Sigmoid colon (tissue), 7 donors: Measurements from ENCODE around the gene BICRA. TPM values are rescaled to one million over a fixed set of nuclear protein-coding genes. Genes with fewer than 3 reads are reported as not detected.

Experiments
- DNase-seq: peaks from one replicate; pipeline ENCODE4 v3.0.0-alpha.2; 2019
- H3K27ac ChIP-seq, 4 donors: fragments of 200-600 bp; sonication (generic); one replicate each; pipeline ENCODE4 v1.5.1; 2016 to 2019; ENCODE audit warnings: mild to moderate bottlenecking in 1 of 4
- H3K27me3 ChIP-seq, 3 donors: fragments of 200-600 bp; sonication (generic); one replicate each; pipeline ENCODE4 v1.5.1; 2019; ENCODE audit warnings: mild to moderate bottlenecking in 1 of 3
- H3K36me3 ChIP-seq, 4 donors: fragments of 200-600 bp; sonication (generic); one replicate each; pipeline ENCODE4 v1.5.1; 2016 to 2019
- H3K4me1 ChIP-seq, 4 donors: fragments of 200-600 bp; sonication (generic); one replicate each; pipeline ENCODE4 v1.5.1; 2017 to 2019
- H3K4me3 ChIP-seq, 4 donors: fragments of 200-600 bp; sonication (generic); one replicate each; pipeline ENCODE4 v1.5.1; 2017 to 2019; ENCODE audit warnings: mild to moderate bottlenecking in 2 of 4, moderate library complexity in 1 of 4
- H3K9me3 ChIP-seq, 4 donors: fragments of 200-600 bp in 3 of 4; sonication (generic) in 3 of 4; one replicate each; pipeline versions ENCODE4 v1.5.1 to v1.6.1; 2013 to 2019
- EP300 ChIP-seq, 4 donors: sonication (generic); formaldehyde crosslinking; IDR thresholded peaks; one replicate each; pipeline ENCODE4 v1.6.1; 2017; ENCODE audit warnings: antibody characterized with exemption in 4 of 4
- POLR2A ChIP-seq, 2 donors: fragments of 450-650 bp; IDR thresholded peaks; one replicate each; pipeline ENCODE4 v1.6.1; 2016; ENCODE audit warnings: antibody characterized with exemption in 2 of 2, mild to moderate bottlenecking in 2 of 2, moderate library complexity in 2 of 2
- POLR2AphosphoS5 ChIP-seq, 4 donors: sonication (generic); formaldehyde crosslinking; IDR thresholded peaks; one replicate each; pipeline ENCODE4 v1.6.1; 2017; ENCODE audit warnings: antibody characterized with exemption in 4 of 4
- WGBS, 2 donors: extraction: QIAGEN DNeasy Blood & Tissue Kit; methylation state at CpG; one replicate each; pipeline ENCODE4 v1.1.7; 2013; 5-methylcytosine and 5-hydroxymethylcytosine counted together
- intact Hi-C: fragments of 100-400 bp; cut with DNase I; formaldehyde crosslinking; loops from one replicate; pipeline ENCODE4 v1.15.1; 2023
- polyA plus RNA-seq, 3 donors: library from polyadenylated mRNA; stranded (reverse); fragments of 200-250 nt; gene quantifications; one replicate each; pipeline ENCODE4 v1.2.3, GENCODE V29; 2013
- total RNA-seq, 4 donors: library from RNA; depleted of rRNA; stranded (reverse); fragments of >200 nt; gene quantifications; one replicate each; pipeline ENCODE4 v1.1.0, GENCODE V29; 2016
- TF ChIP-seq, protein P1 (sequence below), 4 experiments: fragments of 450-650 bp in 3 of 4; fragments of 200-600 bp in 1 of 4; IDR thresholded peaks; one replicate each; pipeline ENCODE4 v1.5.1; 2016 to 2019; ENCODE audit warnings: antibody characterized with exemption in 4 of 4, mild to moderate bottlenecking in 3 of 4, moderate library complexity in 2 of 4
- donor health status: healthy with polysubstance abuse.
- donor health status: Bipolar disorder and iron deficiency.
- donor health status: healthy.

The BICRA gene
- total and polyA plus RNA-seq, 7 donors = 1.8 to 21.6 (median 10.3) TPM

DNA sequence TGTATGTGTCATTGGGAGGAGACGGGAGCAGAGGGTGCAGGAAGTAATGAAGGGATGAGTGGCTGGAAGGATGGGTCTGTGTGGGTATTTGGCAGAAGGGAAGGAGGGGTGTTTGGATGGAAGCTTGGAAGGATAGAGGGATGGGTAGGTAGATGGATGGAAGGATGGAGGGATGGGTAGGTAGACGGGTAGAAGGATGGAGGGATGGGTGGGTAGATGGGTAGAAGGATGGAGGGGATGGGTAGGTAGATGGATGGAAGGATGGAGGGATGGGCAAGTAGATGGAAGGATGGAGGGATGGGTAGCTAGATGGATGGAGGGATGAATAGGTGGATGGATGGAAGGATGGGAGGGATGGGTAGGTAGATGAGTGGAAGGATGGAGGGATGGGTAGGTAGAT lies 62.6 kb downstream of the BICRA start:
- peaks cover 10 to 50% (median 24%) of the 10 kb centered on the region in 4 donors for H3K36me3 ChIP-seq
- H3K4me3 ChIP-seq = no peak overlapping the region
- 98 to 99% methylated on average over 2 of the region's 2 CpGs for WGBS, 2 donors
- DNase-seq = no peak
- peaks cover 0 to 24% (median 21%) of the 10 kb centered on the region in 4 donors for H3K4me1 ChIP-seq
- no peaks in the 10 kb centered on the region for H3K9me3 ChIP-seq
- no peaks in the 10 kb centered on the region for H3K27me3 ChIP-seq
- intact Hi-C loops = no loop called here
- TF ChIP-seq, protein P1, sequence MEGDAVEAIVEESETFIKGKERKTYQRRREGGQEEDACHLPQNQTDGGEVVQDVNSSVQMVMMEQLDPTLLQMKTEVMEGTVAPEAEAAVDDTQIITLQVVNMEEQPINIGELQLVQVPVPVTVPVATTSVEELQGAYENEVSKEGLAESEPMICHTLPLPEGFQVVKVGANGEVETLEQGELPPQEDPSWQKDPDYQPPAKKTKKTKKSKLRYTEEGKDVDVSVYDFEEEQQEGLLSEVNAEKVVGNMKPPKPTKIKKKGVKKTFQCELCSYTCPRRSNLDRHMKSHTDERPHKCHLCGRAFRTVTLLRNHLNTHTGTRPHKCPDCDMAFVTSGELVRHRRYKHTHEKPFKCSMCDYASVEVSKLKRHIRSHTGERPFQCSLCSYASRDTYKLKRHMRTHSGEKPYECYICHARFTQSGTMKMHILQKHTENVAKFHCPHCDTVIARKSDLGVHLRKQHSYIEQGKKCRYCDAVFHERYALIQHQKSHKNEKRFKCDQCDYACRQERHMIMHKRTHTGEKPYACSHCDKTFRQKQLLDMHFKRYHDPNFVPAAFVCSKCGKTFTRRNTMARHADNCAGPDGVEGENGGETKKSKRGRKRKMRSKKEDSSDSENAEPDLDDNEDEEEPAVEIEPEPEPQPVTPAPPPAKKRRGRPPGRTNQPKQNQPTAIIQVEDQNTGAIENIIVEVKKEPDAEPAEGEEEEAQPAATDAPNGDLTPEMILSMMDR (IDR thresholded peaks at IDR 0.05) = no peak
- no peak overlapping the region for H3K27ac ChIP-seq

DNA sequence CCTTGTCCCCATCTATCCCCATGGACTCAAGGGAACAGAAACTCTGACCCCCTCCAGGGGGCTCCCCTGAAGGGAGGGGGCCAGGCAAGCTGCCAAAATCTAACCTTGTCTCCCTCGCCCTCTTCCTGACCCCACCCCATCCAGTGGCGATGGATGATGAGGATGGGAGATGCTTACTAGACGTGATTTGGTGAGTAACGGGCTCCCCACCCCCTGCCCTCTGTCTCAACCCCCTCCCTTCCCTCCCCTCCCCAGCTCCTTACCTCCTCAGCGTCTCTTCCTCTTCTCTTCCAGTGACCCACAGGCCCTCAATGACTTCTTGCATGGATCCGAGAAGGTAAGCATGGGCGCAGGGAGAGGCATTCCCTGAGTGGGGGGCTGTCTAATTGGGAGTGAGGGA lies 64.5 kb downstream of the BICRA start:
- Histone ChIP-seq H3K9me3 (no peaks in the 10 kb centered on the region), H3K27ac (no peak overlapping the region), H3K4me3 (no peak overlapping the region), H3K27me3 (no peaks in the 10 kb centered on the region), H3K36me3 (peaks cover 10 to 63% (median 28%) of the 10 kb centered on the region in 4 donors), H3K4me1 (peaks cover 0 to 7% (median 2%) of the 10 kb centered on the region in 4 donors)
- TF ChIP-seq EP300 (IDR thresholded peaks at IDR 0.05) = no peak
- no peak for DNase-seq
- intact Hi-C loops = no loop called here
- whole genome bisulfite sequencing, 2 donors = 95% methylated on average over 7 of the region's 7 CpGs

DNA sequence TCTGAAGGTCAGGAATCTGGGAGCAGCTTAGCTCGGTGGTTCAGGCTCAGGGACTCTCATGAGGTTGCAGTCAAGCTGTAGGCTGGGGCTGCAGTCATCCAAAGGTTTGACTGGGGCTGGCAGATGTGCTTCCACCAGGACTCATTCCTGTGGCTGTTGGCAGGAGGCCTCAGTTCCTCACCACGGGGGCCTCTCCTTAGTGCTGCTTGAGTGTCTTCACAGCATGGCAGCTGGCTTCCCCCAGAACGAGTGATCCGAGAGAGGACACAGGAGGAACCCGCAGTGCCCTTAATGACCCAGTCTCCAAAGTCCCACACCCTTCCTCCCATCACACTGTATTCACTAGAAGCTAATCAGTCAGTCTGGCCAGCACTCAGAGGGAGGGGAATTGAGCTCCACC lies 65.6 kb downstream of the BICRA start:
- Histone ChIP-seq H3K27me3 (no peaks in the 10 kb centered on the region), H3K9me3 (no peaks in the 10 kb centered on the region), H3K4me1 (no peaks in the 10 kb centered on the region), H3K36me3 (peaks cover 16 to 68% (median 30%) of the 10 kb centered on the region in 4 donors), H3K27ac (no peak overlapping the region), H3K4me3 (no peak overlapping the region)
- intact Hi-C loops = no loop called here
- 93 to 95% methylated on average over 5 of the region's 5 CpGs for WGBS, 2 donors
- no peak for DNase-seq
- TF ChIP-seq POLR2A (IDR thresholded peaks at IDR 0.05) (no peak), EP300 (IDR thresholded peaks at IDR 0.05) (no peak), POLR2AphosphoS5 (IDR thresholded peaks at IDR 0.05) (no peak)
- TF ChIP-seq, protein P1 (IDR thresholded peaks at IDR 0.05) = no peak

DNA sequence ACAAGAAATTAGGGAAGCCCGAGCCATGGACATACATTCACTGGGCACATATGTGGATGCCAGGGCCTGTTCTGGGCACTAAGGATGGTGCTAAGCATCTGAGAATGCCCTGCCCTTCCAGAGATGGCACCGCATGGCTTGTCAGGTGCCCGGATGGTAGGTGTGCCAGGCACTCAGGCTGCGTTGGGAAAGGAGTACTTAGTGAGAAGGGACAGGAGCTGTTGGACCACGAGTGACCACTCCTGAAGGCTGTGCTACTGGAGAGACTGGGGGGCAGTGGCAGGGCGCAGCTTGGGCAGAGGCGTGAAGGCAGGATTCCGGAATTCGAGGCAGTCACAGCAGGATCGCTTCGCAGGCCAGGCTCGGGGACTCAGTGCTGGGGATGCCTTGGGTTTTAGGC lies 66.3 kb downstream of the BICRA start:
- Histone ChIP-seq H3K36me3 (peaks cover 23 to 70% (median 36%) of the 10 kb centered on the region in 4 donors), H3K27me3 (no peaks in the 10 kb centered on the region), H3K4me3 (no peak overlapping the region), H3K9me3 (no peaks in the 10 kb centered on the region), H3K4me1 (no peaks in the 10 kb centered on the region), H3K27ac (no peak overlapping the region)
- intact Hi-C loops = no loop called here
- DNase-seq = no peak
- TF ChIP-seq, protein P1 (IDR thresholded peaks at IDR 0.05) = no peak
- TF ChIP-seq POLR2A (IDR thresholded peaks at IDR 0.05) = no peak
- TF ChIP-seq EP300 (IDR thresholded peaks at IDR 0.05) = no peak
- no peak for TF ChIP-seq POLR2AphosphoS5 (IDR thresholded peaks at IDR 0.05)
- WGBS, 2 donors = 95% methylated on average over 12 of the region's 12 CpGs

DNA sequence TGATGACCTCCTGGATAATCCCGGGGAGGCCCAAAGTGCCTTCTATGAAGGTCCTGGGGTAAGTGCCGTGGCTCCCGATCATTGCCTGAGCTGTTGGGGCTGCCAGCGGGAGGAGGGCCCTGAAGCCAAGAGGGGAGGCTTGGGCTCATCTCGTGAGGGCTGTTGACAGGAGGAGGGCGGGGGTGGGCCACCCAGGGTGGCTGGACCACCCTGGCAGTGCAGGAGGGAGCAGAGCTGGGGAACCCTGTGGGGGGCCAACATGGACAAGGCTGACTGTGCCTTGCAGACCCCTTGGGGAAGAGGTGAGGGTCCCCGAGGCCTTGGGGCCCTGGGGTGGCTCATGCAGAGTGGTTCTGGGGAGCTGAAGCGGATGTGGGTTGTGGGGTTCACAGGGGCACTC lies 66.9 kb downstream of the BICRA start:
- WGBS, 2 donors = 86 to 91% methylated on average over 8 of the region's 8 CpGs
- intact Hi-C loops = no loop called here

More for the DNA sequence above, 66.9 kb downstream of the BICRA start:
- TF ChIP-seq POLR2AphosphoS5 (IDR thresholded peaks at IDR 0.05) (no peak), POLR2A (IDR thresholded peaks at IDR 0.05) (no peak), EP300 (IDR thresholded peaks at IDR 0.05) (no peak)
- TF ChIP-seq, protein P1 (IDR thresholded peaks at IDR 0.05) = no peak
- Histone ChIP-seq H3K4me1 (no peaks in the 10 kb centered on the region), H3K27ac (no peak overlapping the region), H3K9me3 (no peaks in the 10 kb centered on the region), H3K36me3 (peaks cover 25 to 70% (median 35%) of the 10 kb centered on the region in 4 donors), H3K4me3 (no peak overlapping the region), H3K27me3 (no peaks in the 10 kb centered on the region)
- no peak for DNase-seq
